AG04450 (cell line): Measurements from ENCODE around the gene PANX2. TPM values are rescaled to one million over a fixed set of nuclear protein-coding genes. Genes with fewer than 3 reads are reported as not detected.

Experiments
- CTCF ChIA-PET: fragments of 300-600, 350-600 bp; formaldehyde crosslinking; extraction: SDS; loops from one replicate; lab custom pipeline; 2022; ENCODE audit warnings: antibody characterized with exemption, inconsistent platforms; lab: Charles Lee
- POLR2A ChIA-PET: fragments of 350-600 bp; formaldehyde crosslinking; extraction: SDS; loops from one replicate; lab custom pipeline; 2021; ENCODE audit warnings: antibody characterized with exemption, inconsistent platforms; lab: Yijun Ruan, JAX
- DNase-seq: peaks from one replicate; pipeline ENCODE4 v3.0.0-alpha.2; 2011; ENCODE audit warnings: low read depth, low spot score
- H3K27ac ChIP-seq: one replicate; pipeline ENCODE4 v1.5.1; 2012; ENCODE audit warnings: low read depth, low read length, control low read depth
- H3K27me3 ChIP-seq: one replicate; pipeline ENCODE4 v1.6.0; 2012; ENCODE audit warnings: low read length; ENCODE audit not compliant: control insufficient read depth, insufficient read depth
- H3K4me3 ChIP-seq: 2 replicates; pipeline ENCODE4 v1.5.1; 2011; ENCODE audit warnings: mild to moderate bottlenecking, low read depth, low read length, control low read depth
- H3K9me3 ChIP-seq: 2 replicates; pipeline ENCODE4 v1.5.1; 2012; ENCODE audit warnings: low read length; ENCODE audit not compliant: control insufficient read depth, insufficient read depth
- CTCF ChIP-seq: IDR thresholded peaks from 2 replicates; pipeline ENCODE4 v1.5.1; 2011; ENCODE audit warnings: low read depth, low read length, control low read depth, inconsistent platforms
- polyA plus RNA-seq: library from polyadenylated mRNA; depleted of rRNA; stranded (reverse); fragments of >200 nt; gene quantifications from 2 replicates; pipeline ENCODE4 v1.2.3, GENCODE V29; 2011; rRNA removed

PANX2 gene
- polyA plus RNA-seq, 1 experiment, result 0.93 TPM

DNA sequence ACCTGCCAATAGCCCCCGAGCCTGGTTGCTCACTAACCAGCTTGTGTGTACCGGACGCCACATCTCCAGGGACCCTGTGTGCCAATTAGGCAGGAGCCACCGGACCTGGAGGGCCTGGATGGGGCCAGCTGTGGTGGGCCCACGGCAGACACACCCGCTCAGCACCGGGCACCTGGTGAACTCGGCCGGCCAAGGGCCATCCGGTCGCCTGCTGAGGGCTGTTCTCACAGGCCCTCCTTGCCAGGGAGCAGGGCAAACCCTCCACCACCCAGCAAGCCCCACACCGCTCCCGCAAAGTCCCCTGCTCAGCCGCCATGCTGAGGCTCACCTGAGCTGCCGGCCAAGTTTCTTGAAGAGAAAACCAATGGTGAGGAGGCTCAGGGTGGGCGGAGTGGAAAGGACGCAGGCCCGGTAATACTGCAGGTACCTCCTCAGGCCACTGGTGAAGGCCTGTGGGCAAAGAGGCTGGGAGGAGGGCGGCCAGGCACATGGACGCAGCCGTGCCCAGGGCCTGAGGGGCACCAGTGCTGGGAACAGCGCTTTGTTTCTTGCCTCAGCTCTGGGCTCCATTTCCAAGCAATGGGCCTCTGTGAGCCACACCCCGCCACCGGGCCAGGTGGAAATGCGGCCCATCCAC, 57.2 kb downstream of the PANX2 start:
- DNase-seq, result no peak
- ChIA-PET CTCF (no interaction called here), POLR2A (interaction anchor here (0.5 kb wide), 1 partner anchor 257 kb away, joined by 5 read pairs; no protein-coding TSS in a partner anchor)
- H3K9me3 ChIP-seq, result no peaks in the 10 kb centered on the region; the same call in 1 of the 2 replicates
- TF ChIP-seq CTCF, result no peak
- H3K4me3 ChIP-seq, result no peak overlapping the region
- no peak overlapping the region for H3K27ac ChIP-seq
- no peaks in the 10 kb centered on the region for H3K27me3 ChIP-seq

DNA sequence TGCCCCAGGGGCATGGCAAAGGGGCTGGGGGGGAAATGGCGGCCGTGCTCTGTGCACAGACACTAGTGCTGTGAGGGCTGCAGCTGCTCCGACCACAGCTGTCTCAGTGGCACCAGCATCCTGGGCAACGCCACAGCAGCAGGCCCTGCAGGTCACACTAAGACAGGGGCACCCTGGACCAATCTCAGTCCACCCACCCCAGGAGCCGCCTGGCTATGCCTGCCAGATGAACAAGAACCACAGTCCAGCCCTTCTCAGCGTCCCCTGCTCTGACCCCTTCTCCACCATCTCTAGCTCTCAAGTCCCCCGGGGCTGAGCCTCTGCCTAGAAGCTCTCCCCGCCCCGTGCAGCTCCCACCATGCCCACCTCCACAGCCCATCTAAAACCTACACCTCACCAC, 57.8 kb downstream of the PANX2 start:
- Histone ChIP-seq H3K27ac (no peak overlapping the region), H3K4me3 (no peak overlapping the region), H3K27me3 (no peaks in the 10 kb centered on the region), H3K9me3 (no peaks in the 10 kb centered on the region; the same call in 1 of the 2 replicates)
- TF ChIP-seq CTCF, result no peak
- no peak for DNase-seq
- POLR2A ChIA-PET, result no interaction called here
- CTCF ChIA-PET, result no interaction called here

GRCh38 chr22:50229370-50229769, 58.8 kb downstream of the PANX2 start:
- ChIA-PET POLR2A (no interaction called here), CTCF (interaction anchor here (0.6 to 1.4 kb wide), 3 partner anchors 12 to 130 kb away, joined by 3 to 9 read pairs (median 4); no protein-coding TSS in a partner anchor)
- H3K27ac ChIP-seq, result no peak overlapping the region
- peaks cover 1% of the 10 kb centered on the region; the same call in 1 of the 2 replicates for H3K9me3 ChIP-seq
- H3K4me3 ChIP-seq, result no peak overlapping the region
- no peak for DNase-seq
- no peaks in the 10 kb centered on the region for H3K27me3 ChIP-seq
- TF ChIP-seq CTCF, result no peak

Other genes starting within 250 kb of the PANX2 start
- gene PIM3, start 210.0 kb upstream of the PANX2 start, polyA plus RNA-seq, result 6.1 and 8.2 TPM in 2 replicates
- not detected in 2 replicates for gene IL17REL, start 158.0 kb upstream of the PANX2 start, polyA plus RNA-seq
- gene TTLL8, start 112.4 kb upstream of the PANX2 start, polyA plus RNA-seq, result not detected in 2 replicates
- 0.15 and 0.27 TPM in 2 replicates for gene MLC1, start 85.3 kb upstream of the PANX2 start, polyA plus RNA-seq
- 4.2 and 4.6 TPM in 2 replicates for gene MOV10L1, start 80.7 kb upstream of the PANX2 start, polyA plus RNA-seq
- 8.7 and 11.8 TPM in 2 replicates for gene TRABD, start 15.2 kb downstream of the PANX2 start, polyA plus RNA-seq
- 6.8 and 9.4 TPM in 2 replicates for gene SELENOO, start 30.3 kb downstream of the PANX2 start, polyA plus RNA-seq
- 8.5 and 10.8 TPM in 2 replicates for gene TUBGCP6, start 74.3 kb downstream of the PANX2 start, polyA plus RNA-seq
- 7.0 and 9.9 TPM in 2 replicates for gene HDAC10, start 80.5 kb downstream of the PANX2 start, polyA plus RNA-seq
- 26.6 and 33.7 TPM in 2 replicates for gene MAPK12, start 91.0 kb downstream of the PANX2 start, polyA plus RNA-seq
- gene MAPK11, start 99.6 kb downstream of the PANX2 start, polyA plus RNA-seq, result 6.7 and 9.6 TPM in 2 replicates
- gene PLXNB2, start 136.9 kb downstream of the PANX2 start, polyA plus RNA-seq, result 68.0 and 110 TPM in 2 replicates
- gene DENND6B, start 156.3 kb downstream of the PANX2 start, polyA plus RNA-seq, result 2.4 and 3.8 TPM in 2 replicates
- gene PPP6R2, start 172.6 kb downstream of the PANX2 start, polyA plus RNA-seq, result 26.6 and 35.0 TPM in 2 replicates